K562 (cell line): ENCODE measurements around the gene MCU. TPM values are rescaled to one million over a fixed set of nuclear protein-coding genes. Genes with fewer than 3 reads are reported as not detected.

Experiments used
- ATAC-seq: fragments of 200-7000 bp; cut with Tn5 transposase; 3 replicates; pipeline ENCODE4 v1.9.1; 2020; ENCODE audit warnings: moderate library complexity
- BruUV-seq: library from RNA; stranded (reverse); fragments of 400-500 nt; replicated peaks from 2 replicates; lab custom pipeline; 2021; lab: Mats Ljungman, UMichigan
- CTCF ChIA-PET: fragments of 300-600 bp; formaldehyde crosslinking; extraction: SDS; loops from one replicate; lab custom pipeline; 2021; ENCODE audit warnings: low intra/inter-chr PET ratio; lab: Yijun Ruan, JAX
- POLR2A ChIA-PET: fragments of 300-600, 350-650 bp; sonication (Branson Sonifier 250); formaldehyde crosslinking; extraction: SDS; loops from one replicate; lab custom pipeline; 2021; ENCODE audit warnings: antibody characterized with exemption, inconsistent platforms; lab: Yijun Ruan, JAX
- DNase-seq, 4 experiments: peaks; one replicate each; pipeline versions ENCODE4 v3.0.0 to v3.0.0-alpha.2; 2011 to 2018; ENCODE audit warnings: low spot score in 3 of 4, mixed read lengths in 3 of 4; ENCODE audit errors: extremely low read depth in 1 of 4
- FAIRE-seq: peaks from 2 replicates; lab custom pipeline; 2011; peaks lifted over from hg19 to GRCh38; lab: Jason Lieb, UNC
- H2AFZ ChIP-seq: 2 replicates; pipeline ENCODE4 v1.6.0; 2011; ENCODE audit warnings: low read depth, low read length, control low read depth, inconsistent platforms
- H3K27ac ChIP-seq: fragments of 200-600 bp; 3 replicates; pipeline ENCODE4 v1.8.0; 2011; ENCODE audit warnings: low read depth, mild to moderate bottlenecking, control low read depth, inconsistent platforms, low read length, moderate library complexity, mixed read lengths; ENCODE audit errors: extremely low read depth
- H3K27me3 ChIP-seq, 2 experiments: fragments of 300-600 bp in 1 of 2; 2 replicates in 1 of 2; 3 replicates in 1 of 2; pipeline versions ENCODE4 v1.6.0 to v1.8.0; 2011; ENCODE audit warnings: inconsistent platforms in 2 of 2, low read length in 2 of 2, mild to moderate bottlenecking in 1 of 2, mixed read lengths in 1 of 2, moderate library complexity in 1 of 2; ENCODE audit not compliant: control insufficient read depth in 2 of 2, insufficient read depth in 2 of 2
- H3K36me3 ChIP-seq: fragments of 300-600 bp; 3 replicates; pipeline ENCODE4 v1.8.0; 2011; ENCODE audit warnings: mild to moderate bottlenecking, low read length, inconsistent platforms; ENCODE audit not compliant: control insufficient read depth, insufficient read depth
- H3K4me1 ChIP-seq, 2 experiments: fragments of 200-600 bp in 1 of 2; replicated peaks in 1 of 2; 2 replicates in 1 of 2; 3 replicates in 1 of 2; pipeline versions ENCODE4 v1.5.1 to v1.8.0; 2011; ENCODE audit warnings: inconsistent platforms in 2 of 2, low read length in 2 of 2, mild to moderate bottlenecking in 1 of 2, mixed read lengths in 1 of 2, moderate library complexity in 1 of 2; ENCODE audit not compliant: control insufficient read depth in 2 of 2, insufficient read depth in 2 of 2
- H3K4me2 ChIP-seq: 2 replicates; pipeline ENCODE4 v1.6.1; 2011; ENCODE audit warnings: low read length, control low read depth, inconsistent platforms, mixed read lengths; ENCODE audit not compliant: insufficient read depth
- H3K4me3 ChIP-seq: fragments of 200-600 bp; sonication (generic), shearing (Covaris generic); 2 replicates; pipeline ENCODE4 v1.5.1; 2016; ENCODE audit warnings: control low read depth, inconsistent platforms
- H3K79me2 ChIP-seq: fragments of 200-600 bp; 3 replicates; pipeline ENCODE4 v1.8.0; 2011; ENCODE audit warnings: low read length, inconsistent platforms; ENCODE audit not compliant: control insufficient read depth, insufficient read depth
- H3K9ac ChIP-seq, 2 experiments: 2 replicates each; pipeline versions ENCODE4 v1.6.0 to v1.6.1; 2011; ENCODE audit warnings: low read depth in 2 of 2, low read length in 2 of 2, control low read depth in 1 of 2, inconsistent platforms in 1 of 2, mild to moderate bottlenecking in 1 of 2, mixed read lengths in 1 of 2; ENCODE audit not compliant: insufficient read depth in 1 of 2
- H3K9me1 ChIP-seq: one replicate; pipeline ENCODE4 v1.6.0; 2011; ENCODE audit warnings: inconsistent platforms, mild to moderate bottlenecking, low read length, moderate library complexity; ENCODE audit not compliant: control insufficient read depth, insufficient read depth
- H3K9me3 ChIP-seq: replicated peaks from 2 replicates; pipeline ENCODE4 v1.5.1; 2011; ENCODE audit warnings: low read depth, low read length, inconsistent platforms; ENCODE audit not compliant: control insufficient read depth, insufficient read depth
- H4K20me1 ChIP-seq: replicated peaks from 2 replicates; pipeline ENCODE4 v1.6.1; 2011; ENCODE audit warnings: low read length, inconsistent platforms, mixed read lengths; ENCODE audit not compliant: control insufficient read depth, insufficient read depth
- BRCA1 ChIP-seq, 2 experiments: fragments of 450-650 bp in 1 of 2; sonication (generic) in 1 of 2; formaldehyde crosslinking in 1 of 2; IDR thresholded peaks; 2 replicates each; pipeline versions ENCODE4 v1.5.0 to v1.6.1; 2017 to 2020; ENCODE audit warnings: mild to moderate bottlenecking in 1 of 2, missing genetic modification reagents in 1 of 2
- CC2D1A ChIP-seq: fragments of 450-650 bp; IDR thresholded peaks from 2 replicates; pipeline ENCODE4 v1.6.1; 2017; ENCODE audit warnings: mild to moderate bottlenecking
- CEBPB ChIP-seq: fragments of 450-650 bp; IDR thresholded peaks from 2 replicates; pipeline ENCODE4 v1.6.1; 2016; ENCODE audit warnings: missing genetic modification characterization, missing compliant biosample characterization
- HDAC2 ChIP-seq: fragments of 450-650 bp; IDR thresholded peaks from 2 replicates; pipeline ENCODE4 v1.6.1; 2016; ENCODE audit warnings: mild to moderate bottlenecking
- JUND ChIP-seq, 2 experiments: IDR thresholded peaks; 2 replicates in 1 of 2; 3 replicates in 1 of 2; pipeline ENCODE4 v1.6.1; 2011; ENCODE audit warnings: borderline replicate concordance in 2 of 2, low read depth in 2 of 2, low read length in 2 of 2, improper control_type of control experiment in 1 of 2, missing biosample characterization in 1 of 2, missing genetic modification characterization in 1 of 2, missing genetic modification reagents in 1 of 2
- KDM5B ChIP-seq: fragments of 200-600 bp; sonication (generic); IDR thresholded peaks from 2 replicates; pipeline ENCODE4 v1.6.1; 2012; ENCODE audit warnings: low read depth, mild to moderate bottlenecking, moderate library complexity, low read length, control low read depth, inconsistent platforms; ENCODE audit not compliant: insufficient replicate concordance
- NFYB ChIP-seq: IDR thresholded peaks from 2 replicates; pipeline ENCODE4 v1.6.1; 2011; ENCODE audit warnings: mild to moderate bottlenecking, moderate library complexity; ENCODE audit not compliant: insufficient read length; ENCODE audit errors: extremely low read depth
- NONO ChIP-seq, 2 experiments: fragments of 200-400 bp in 1 of 2; fragments of 450-650 bp in 1 of 2; formaldehyde crosslinking in 1 of 2; IDR thresholded peaks; 2 replicates each; pipeline ENCODE4 v1.6.1; 2017; ENCODE audit warnings: low read depth in 2 of 2, mild to moderate bottlenecking in 2 of 2, moderate library complexity in 2 of 2, low read length in 1 of 2
- RCOR1 ChIP-seq, 2 experiments: IDR thresholded peaks; 2 replicates each; pipeline ENCODE4 v1.6.1; 2012; ENCODE audit warnings: low read depth in 2 of 2, low read length in 2 of 2, borderline replicate concordance in 1 of 2, improper control_type of control experiment in 1 of 2
- RFX1 ChIP-seq: fragments of 450-650 bp; IDR thresholded peaks from 2 replicates; pipeline ENCODE4 v1.6.1; 2016; ENCODE audit warnings: mild to moderate bottlenecking, moderate library complexity
- SRF ChIP-seq, 2 experiments: fragments of 250-450, 450-650 bp in 1 of 2; sonication (Bioruptor Pico) in 1 of 2; sonication (generic) in 1 of 2; formaldehyde crosslinking; IDR thresholded peaks; 2 replicates each; pipeline versions ENCODE4 v1.5.0 to v1.5.1; 2020 to 2022; ENCODE audit warnings: mild to moderate bottlenecking in 1 of 2, missing genetic modification reagents in 1 of 2
- WHSC1 ChIP-seq: IDR thresholded peaks from one replicate; pipeline ENCODE4 v1.6.1; 2012; ENCODE audit warnings: low read length, control low read depth, inconsistent platforms
- WGBS: fragments of 100-300 bp; shearing (Covaris generic); methylation state at CpG from one replicate; pipeline ENCODE4 v1.1.6; 2016; ENCODE audit warnings: low coverage, mixed read lengths; ENCODE audit not compliant: insufficient coverage; ENCODE audit errors: missing lambda C conversion rate; 5-methylcytosine and 5-hydroxymethylcytosine counted together
- in situ Hi-C: fragments of 300-500 bp; cut with MboI; formaldehyde crosslinking; loops from 4 replicates; pipeline ENCODE4 v1.15.0; 2018; ENCODE audit warnings: inconsistent platforms, mixed read lengths
- intact Hi-C: fragments of 100-400 bp; cut with micrococcal nuclease; formaldehyde crosslinking; loops from 2 replicates; pipeline ENCODE4 v1.14.2; 2022
- polyA plus RNA-seq, 8 experiments: library from polyadenylated mRNA; depleted of rRNA in 4 of 8; stranded (reverse) in 5 of 8; unstranded in 3 of 8; fragments of >200 nt; fragmentation: Nextera tagmentation in 2 of 8; fragmentation: Illumina TruSeq in 1 of 8; extraction: Ambion mirVana in 2 of 8; extraction: Trizol in 1 of 8; gene quantifications; 2 replicates each; pipeline versions ENCODE4 v1.2.1 to v1.2.3, GENCODE V29; 2011 to 2014; ENCODE audit warnings: inconsistent platforms in 1 of 8, missing spikeins in 1 of 8
- total RNA-seq, 7 experiments: library from RNA; depleted of rRNA in 6 of 7; stranded (reverse); fragments of >200 nt in 6 of 7; fragmentation: Illumina TruSeq in 2 of 7; extraction: Trizol in 2 of 7; gene quantifications; 2 replicates each; pipeline versions ENCODE4 v1.2.1 to v1.2.3, GENCODE V29; 2011 to 2021; ENCODE audit warnings: low replicate concordance in 1 of 7
- TF ChIP-seq, protein P1 (sequence below): fragments of 250-450 bp; sonication (Bioruptor Pico); IDR thresholded peaks from 2 replicates; pipeline ENCODE4 v1.9.0; 2021; ENCODE audit warnings: mild to moderate bottlenecking
- TF ChIP-seq, protein P2 (sequence below), 3 experiments: IDR thresholded peaks in 2 of 3; conservative IDR thresholded peaks in 1 of 3; 2 replicates each; pipeline ENCODE4 v1.5.1; 2011 to 2012; ENCODE audit warnings: low read length in 3 of 3, mild to moderate bottlenecking in 3 of 3, control low read depth in 2 of 3, improper control_type of control experiment in 1 of 3, inconsistent platforms in 1 of 3, low read depth in 1 of 3, mixed read lengths in 1 of 3, moderate library complexity in 1 of 3; ENCODE audit not compliant: insufficient read depth in 2 of 3
- TF ChIP-seq, protein P3 (sequence below), 2 experiments: IDR thresholded peaks; 2 replicates each; pipeline ENCODE4 v1.6.1; 2012; ENCODE audit warnings: improper control_type of control experiment in 2 of 2, low read depth in 2 of 2, low read length in 2 of 2, borderline replicate concordance in 1 of 2

Gene MCU
- total and polyA plus RNA-seq, 9 of the 15 experiments (the other 6 are each of a cell fraction or from before 2014, with no cell fraction given) = 8.2 to 88.8 (median 21.3) TPM

DNA sequence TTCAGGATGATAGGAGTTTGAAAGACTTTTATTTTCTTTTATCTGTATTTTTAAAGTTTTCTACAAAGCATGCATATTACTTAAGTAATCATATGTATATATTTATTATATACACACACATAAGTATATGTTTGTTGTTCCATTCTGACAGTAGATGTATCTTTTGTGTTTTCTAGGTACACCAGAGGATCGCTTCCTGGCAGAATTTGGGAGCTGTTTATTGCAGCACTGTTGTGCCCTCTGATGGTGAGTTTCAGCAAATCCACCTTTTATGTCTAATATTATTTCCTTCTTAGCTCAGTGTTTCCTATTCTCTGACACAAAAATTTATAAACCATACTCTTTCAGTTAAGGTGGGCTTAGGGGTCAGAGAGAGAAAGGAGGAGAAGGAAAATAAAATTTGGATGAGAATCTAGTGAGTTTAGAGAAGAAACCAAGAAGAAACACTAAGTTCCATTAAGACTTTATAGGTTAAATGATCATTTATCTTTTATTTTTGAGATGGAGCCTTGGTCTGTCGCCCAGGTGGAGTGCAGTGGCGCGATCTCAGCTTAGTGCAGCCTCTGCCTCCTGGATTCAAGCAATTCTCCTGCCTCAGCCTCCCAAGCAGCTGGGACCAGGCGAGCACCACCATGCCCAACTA lies 142.4 kb downstream of the MCU start:
- CTCF ChIA-PET = interaction anchor here (0.7 to 6.1 kb wide), 8 partner anchors 41 to 786 kb away, joined by 3 to 77 read pairs (median 4); no protein-coding TSS in a partner anchor
- Histone ChIP-seq H3K9me1 (no peaks in the 10 kb centered on the region), H3K79me2 (no peaks in the 10 kb centered on the region), H4K20me1 (no peaks in the 10 kb centered on the region), H3K4me3 (no peak overlapping the region), H3K27me3 (no peaks in the 10 kb centered on the region), H3K9ac (peak overlapping the region in 1 of 2 experiments; percentile 50; a peak in 2 of 4 replicates), H3K36me3 (0 out of 3 replicates have a peak, but pooled peaks cover 4% of the 10 kb centered on the region), H3K27ac (no peak overlapping the region), H3K4me2 (no peak overlapping the region), H2AFZ (no peak overlapping the region), H3K4me1 (peaks cover 5 to 8% of the 10 kb centered on the region in 2 experiments; a peak in 4 of 5 replicates), H3K9me3 (no peaks in the 10 kb centered on the region)
- in situ Hi-C loops = loop anchor here (5.0 kb wide), 1 partner anchor 472 kb away; no protein-coding TSS in a partner anchor
- peak; percentile 86 for FAIRE-seq
- DNase-seq = peak; percentile 17 to 78 (median 40)
- BruUV-seq = no TSS peak
- intact Hi-C loops = loop anchor here (1.0 to 10.0 kb wide), 4 partner anchors 142 to 470 kb away; partner anchors contain the start of genes MCU and MICU1
- ATAC-seq = peak; percentile 85
- POLR2A ChIA-PET = interaction anchor here (0.7 to 1.7 kb wide), 9 partner anchors 10 to 481 kb away, joined by 3 to 6 read pairs (median 4); partner anchors contain the start of gene MCU
- WGBS = 36% methylated on average over 5 of the region's 5 CpGs
- TF ChIP-seq HDAC2 (no peak), NFYB (no peak), NONO (IDR thresholded peaks at IDR 0.05; ENCODE audit: low read depth in 2 of 2, low read length in 1 of 2) (no peak), WHSC1 (no peak), JUND (IDR thresholded peaks at IDR 0.05; ENCODE audit: borderline replicate concordance, low read depth, low read length) (0 out of 2 replicates have a peak, but pooled peaks have one; percentile 5), JUND (tag; IDR thresholded peaks at IDR 0.05; ENCODE audit: borderline replicate concordance, low read depth, low read length) (no peak), RFX1 (no peak), CC2D1A (peak; percentile 38; the same call in 1 of the 2 replicates), RCOR1 (IDR thresholded peaks at IDR 0.05; ENCODE audit: borderline replicate concordance in 1 of 2, low read depth in 2 of 2, low read length in 2 of 2) (0 out of 4 replicates have a peak, but pooled peaks of 1 of the 2 experiments have one; percentile 28), KDM5B (no peak), BRCA1 (IDR thresholded peaks at IDR 0.05) (no peak), BRCA1 (CRISPR knock-in tag; IDR thresholded peaks at IDR 0.05) (no peak), SRF (CRISPR knock-in tag; IDR thresholded peaks at IDR 0.05) (peak in 1 of 2 experiments; percentile 33; a peak in 1 of 4 replicates), CEBPB (tag) (no peak)
- TF ChIP-seq, protein P1, sequence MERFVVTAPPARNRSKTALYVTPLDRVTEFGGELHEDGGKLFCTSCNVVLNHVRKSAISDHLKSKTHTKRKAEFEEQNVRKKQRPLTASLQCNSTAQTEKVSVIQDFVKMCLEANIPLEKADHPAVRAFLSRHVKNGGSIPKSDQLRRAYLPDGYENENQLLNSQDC = no peak
- TF ChIP-seq, protein P2, sequence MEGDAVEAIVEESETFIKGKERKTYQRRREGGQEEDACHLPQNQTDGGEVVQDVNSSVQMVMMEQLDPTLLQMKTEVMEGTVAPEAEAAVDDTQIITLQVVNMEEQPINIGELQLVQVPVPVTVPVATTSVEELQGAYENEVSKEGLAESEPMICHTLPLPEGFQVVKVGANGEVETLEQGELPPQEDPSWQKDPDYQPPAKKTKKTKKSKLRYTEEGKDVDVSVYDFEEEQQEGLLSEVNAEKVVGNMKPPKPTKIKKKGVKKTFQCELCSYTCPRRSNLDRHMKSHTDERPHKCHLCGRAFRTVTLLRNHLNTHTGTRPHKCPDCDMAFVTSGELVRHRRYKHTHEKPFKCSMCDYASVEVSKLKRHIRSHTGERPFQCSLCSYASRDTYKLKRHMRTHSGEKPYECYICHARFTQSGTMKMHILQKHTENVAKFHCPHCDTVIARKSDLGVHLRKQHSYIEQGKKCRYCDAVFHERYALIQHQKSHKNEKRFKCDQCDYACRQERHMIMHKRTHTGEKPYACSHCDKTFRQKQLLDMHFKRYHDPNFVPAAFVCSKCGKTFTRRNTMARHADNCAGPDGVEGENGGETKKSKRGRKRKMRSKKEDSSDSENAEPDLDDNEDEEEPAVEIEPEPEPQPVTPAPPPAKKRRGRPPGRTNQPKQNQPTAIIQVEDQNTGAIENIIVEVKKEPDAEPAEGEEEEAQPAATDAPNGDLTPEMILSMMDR (IDR thresholded peaks at IDR 0.05 in 2 of 3, conservative IDR thresholded peaks at IDR 0.05 in 1 of 3; ENCODE audit: insufficient read depth in 2 of 3, low read depth in 1 of 3, low read length in 3 of 3) = peak; percentile 69 to 92 (median 74)
- TF ChIP-seq, protein P3, sequence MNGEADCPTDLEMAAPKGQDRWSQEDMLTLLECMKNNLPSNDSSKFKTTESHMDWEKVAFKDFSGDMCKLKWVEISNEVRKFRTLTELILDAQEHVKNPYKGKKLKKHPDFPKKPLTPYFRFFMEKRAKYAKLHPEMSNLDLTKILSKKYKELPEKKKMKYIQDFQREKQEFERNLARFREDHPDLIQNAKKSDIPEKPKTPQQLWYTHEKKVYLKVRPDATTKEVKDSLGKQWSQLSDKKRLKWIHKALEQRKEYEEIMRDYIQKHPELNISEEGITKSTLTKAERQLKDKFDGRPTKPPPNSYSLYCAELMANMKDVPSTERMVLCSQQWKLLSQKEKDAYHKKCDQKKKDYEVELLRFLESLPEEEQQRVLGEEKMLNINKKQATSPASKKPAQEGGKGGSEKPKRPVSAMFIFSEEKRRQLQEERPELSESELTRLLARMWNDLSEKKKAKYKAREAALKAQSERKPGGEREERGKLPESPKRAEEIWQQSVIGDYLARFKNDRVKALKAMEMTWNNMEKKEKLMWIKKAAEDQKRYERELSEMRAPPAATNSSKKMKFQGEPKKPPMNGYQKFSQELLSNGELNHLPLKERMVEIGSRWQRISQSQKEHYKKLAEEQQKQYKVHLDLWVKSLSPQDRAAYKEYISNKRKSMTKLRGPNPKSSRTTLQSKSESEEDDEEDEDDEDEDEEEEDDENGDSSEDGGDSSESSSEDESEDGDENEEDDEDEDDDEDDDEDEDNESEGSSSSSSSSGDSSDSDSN (IDR thresholded peaks at IDR 0.05; ENCODE audit: borderline replicate concordance in 1 of 2, low read depth in 2 of 2, low read length in 2 of 2) = no peak
